Ovary (tissue), 9 donors: Measurements from ENCODE around the gene SMIM14. TPM values are rescaled to one million over a fixed set of nuclear protein-coding genes. Genes with fewer than 3 reads are reported as not detected.

ENCODE experiments used
- DNase-seq, 5 donors: peaks; one replicate each; pipeline ENCODE4 v3.0.0-alpha.2; 2019 to 2020
- H3K27ac ChIP-seq, 2 donors: fragments of 200-600 bp; one replicate each; pipeline versions ENCODE4 v1.5.1 to v1.8.0; 2019 to 2022
- H3K27me3 ChIP-seq: fragments of 200-600 bp; one replicate; pipeline ENCODE4 v1.8.0; 2022
- H3K36me3 ChIP-seq: fragments of 200-600 bp; sonication (generic); one replicate; pipeline ENCODE4 v1.5.1; 2019
- H3K4me1 ChIP-seq: one replicate; pipeline ENCODE4 v1.8.1; 2013; ENCODE audit warnings: mild to moderate bottlenecking, moderate library complexity; ENCODE audit not compliant: insufficient read depth
- H3K4me3 ChIP-seq: fragments of 200-600 bp; sonication (generic); one replicate; pipeline ENCODE4 v1.5.1; 2017
- H3K9me3 ChIP-seq, 2 donors: fragments of 200-600 bp in 1 of 2; sonication (generic) in 1 of 2; one replicate each; pipeline versions ENCODE4 v1.5.1 to v1.8.1; 2013 to 2019; ENCODE audit warnings: mild to moderate bottlenecking in 1 of 2, moderate library complexity in 1 of 2
- CTCF ChIP-seq, 3 donors: fragments of 450-650 bp in 2 of 3; fragments of 200-600 bp in 1 of 3; IDR thresholded peaks; one replicate each; pipeline versions ENCODE4 v1.5.1 to v1.8.0; 2016 to 2022; ENCODE audit warnings: antibody characterized with exemption in 3 of 3, mild to moderate bottlenecking in 1 of 3
- EP300 ChIP-seq: sonication (generic); formaldehyde crosslinking; IDR thresholded peaks from one replicate; pipeline ENCODE4 v1.6.1; 2017; ENCODE audit warnings: antibody characterized with exemption
- POLR2A ChIP-seq: fragments of 450-650 bp; IDR thresholded peaks from one replicate; pipeline ENCODE4 v1.6.1; 2017; ENCODE audit warnings: antibody characterized with exemption, mild to moderate bottlenecking, moderate library complexity
- WGBS, 3 donors: extraction: QIAGEN DNeasy Blood & Tissue Kit in 1 of 3; methylation state at CpG; one replicate each; pipeline versions ENCODE4 v1.1.5 to v1.1.7; 2013 to 2017; 5-methylcytosine and 5-hydroxymethylcytosine counted together
- intact Hi-C, 4 donors: fragments of 100-400 bp; cut with DNase I; formaldehyde crosslinking; loops; one replicate each; pipeline versions ENCODE4 v1.11.0 to v1.15.1; 2022 to 2023
- polyA plus RNA-seq, 2 donors: library from polyadenylated mRNA; stranded (reverse); fragments of 200-250 nt in 1 of 2; fragments of 350-450 nt in 1 of 2; fragmentation: Illumina TruSeq in 1 of 2; extraction: RNeasy Lipid Tissue Mini Kit (QIAGEN cat#74804) in 1 of 2; gene quantifications; one replicate each; pipeline ENCODE4 v1.2.3, GENCODE V29; 2013 to 2014
- total RNA-seq, 7 donors: library from RNA; depleted of rRNA in 2 of 7; stranded (reverse); fragments of >200 nt in 2 of 7; fragmentation: NEBNext Ultra II Directional in 3 of 7; extraction: Animal tissue kit (Norgen Biotek cat#: 25700) in 3 of 7; gene quantifications; one replicate each; pipeline versions ENCODE4 v1.1.0 to v1.2.4, GENCODE V29; 2016 to 2023
- donor health status: DM: no; HTN: no; CAD: no; lungs with moderate emphysema.
- donor health status: DM: no; HTN: no; CAD: no.
- donor health status: Bipolar disorder and iron deficiency.
- donor health status: DM: yes; HTN: yes; CAD: no.
- donor health status: DM: no; HTN: no; CAD: no.
- donor health status: DM: yes; HTN: yes; CAD: no.

SMIM14 gene
- total and polyA plus RNA-seq, 9 donors: 18.8 to 83.6 (median 56.9) TPM

GRCh38 chr4:39530682-39531081 lies 108.0 kb downstream of the SMIM14 start:
- intact Hi-C loops: no loop called here
- no peaks in the 10 kb centered on the region for H3K36me3 ChIP-seq

GRCh38 chr4:39529534-39529933 lies 109.1 kb downstream of the SMIM14 start:
- TF ChIP-seq EP300: no peak
- TF ChIP-seq POLR2A: no peak
- no peak for TF ChIP-seq CTCF (IDR thresholded peaks at IDR 0.05)
- H3K4me1 ChIP-seq: peaks cover 5% of the 10 kb centered on the region
- no peak overlapping the region for H3K27ac ChIP-seq
- intact Hi-C loops: loop anchor here in 3 of 4 donors (5.0 to 10.0 kb wide), 2 partner anchors 105 to 108 kb away; partner anchors contain the start of gene SMIM14 (in 3 of the 3)
- H3K9me3 ChIP-seq: no peaks in the 10 kb centered on the region
- H3K27me3 ChIP-seq: no peaks in the 10 kb centered on the region
- WGBS, 3 donors: 83 to 91% (median 90%) methylated on average over 2 of the region's 2 CpGs
- H3K4me3 ChIP-seq: no peak overlapping the region
- H3K36me3 ChIP-seq: no peaks in the 10 kb centered on the region
- no peak for DNase-seq

More at GRCh38 chr4:39530682-39531081, 108.0 kb downstream of the SMIM14 start:
- Histone ChIP-seq H3K27ac (no peak overlapping the region), H3K4me3 (no peak overlapping the region), H3K27me3 (no peaks in the 10 kb centered on the region), H3K4me1 (peaks cover 5% of the 10 kb centered on the region), H3K9me3 (no peaks in the 10 kb centered on the region)
- no peak for DNase-seq
- WGBS, 3 donors: 84 to 97% (median 96%) methylated on average over 3 of the region's 3 CpGs
- TF ChIP-seq POLR2A: no peak
- TF ChIP-seq EP300: no peak
- TF ChIP-seq CTCF (IDR thresholded peaks at IDR 0.05): no peak

- intact Hi-C loops: loop anchor here in 3 of 4 donors (5.0 to 10.0 kb wide), 2 partner anchors 107 to 109 kb away; partner anchors contain the start of gene SMIM14 (in 3 of the 3)
- Histone ChIP-seq H3K4me1 (peaks cover 7% of the 10 kb centered on the region), H3K9me3 (no peaks in the 10 kb centered on the region), H3K4me3 (peak overlapping the region; percentile 79), H3K36me3 (no peaks in the 10 kb centered on the region), H3K27me3 (no peaks in the 10 kb centered on the region), H3K27ac (peak overlapping the region; percentile 89 to 95)
- 0 to 1% (median 1%) methylated on average over 20 to 21 of the region's 21 CpGs for WGBS, 3 donors
- TF ChIP-seq CTCF (IDR thresholded peaks at IDR 0.05) (no peak), EP300 (peak; percentile 27)
- DNase-seq: peak in 1 of 5 donors; percentile 87
Measured at GRCh38 chr4:39528061-39528465, 110.6 kb downstream of the SMIM14 start.

DNA sequence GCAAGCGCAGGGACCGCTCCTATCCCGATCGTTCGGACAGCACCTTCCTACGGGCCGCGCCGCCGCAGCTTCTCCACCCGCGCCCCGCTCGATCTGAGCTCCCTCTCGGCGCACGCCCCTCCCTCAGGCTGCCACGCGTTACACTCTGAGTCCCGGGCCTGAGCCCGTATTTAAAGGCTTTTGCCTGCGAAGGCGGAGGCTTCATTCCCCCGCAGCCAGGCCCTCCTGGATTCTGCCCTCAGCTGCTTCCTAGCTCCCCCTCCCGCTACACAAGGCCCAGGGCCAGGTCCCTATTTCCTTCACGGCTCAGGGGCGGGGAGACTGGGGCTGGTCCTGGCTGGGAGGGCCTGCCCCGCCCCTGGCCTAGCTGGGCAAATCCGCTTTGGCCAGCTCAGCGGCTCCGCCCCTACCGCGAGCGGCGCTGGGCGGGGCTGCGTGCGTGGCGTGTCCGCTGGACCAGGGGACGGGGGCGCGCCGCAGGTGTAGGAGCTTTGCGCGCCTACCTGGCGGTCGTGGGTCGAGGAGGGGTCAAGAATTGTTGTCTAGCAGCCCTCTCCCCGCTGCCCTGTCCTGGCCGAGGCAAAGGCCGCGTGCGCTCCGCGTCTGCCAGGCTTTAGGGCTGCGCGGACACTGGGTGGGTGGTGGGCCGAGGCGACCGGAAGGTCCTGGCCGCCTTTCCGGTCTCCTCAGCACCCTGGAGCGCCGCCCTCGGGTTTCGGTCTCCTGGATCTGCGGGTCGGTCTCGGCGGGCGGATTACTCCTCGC lies 111.2 kb downstream of the SMIM14 start, which contains the start of gene UGDH:
TSS of gene UGDH (minus strand) at position 144 of the 765 bp plus-strand sequence. CDS start 5,927 bp downstream, outside the sequence.
- Histone ChIP-seq H3K4me1 (peaks cover 7% of the 10 kb centered on the region), H3K4me3 (peak within 1 kb of the TSS; percentile 79), H3K27me3 (no peaks in the 10 kb centered on the region), H3K27ac (peak within 1 kb of the TSS; percentile 89 to 95), H3K36me3 (no peaks in the 10 kb centered on the region), H3K9me3 (no peaks in the 10 kb centered on the region)
- DNase-seq: peak; percentile 97 to 98 (median 98)
- intact Hi-C loops: loop anchor here (2.0 to 10.0 kb wide), 3 partner anchors 107 to 111 kb away; partner anchors contain the start of gene SMIM14 (in 4 of the 4)
- TF ChIP-seq EP300 (peak; percentile 4), POLR2A (peak; percentile 98), CTCF (IDR thresholded peaks at IDR 0.05) (peak in 2 of 3 donors; percentile 19 to 30)
- 1% methylated on average over 53 to 73 of the region's 73 CpGs for WGBS, 3 donors
